Measurements from ENCODE around the gene CACNG8.

CACNG8 gene

GRCh38 chr19:53961523-53962356, 997 bp upstream of the CACNG8 start:
- no peak for DNase-seq (ENCODE audit: low spot score)

- no peak for DNase-seq (ENCODE audit: low spot score)
These were observed 2.4 kb downstream of the CACNG8 start for GRCh38 chr19:53965091-53965490.

- DNase-seq (ENCODE audit: low spot score) = no peak
These were observed 4.2 kb downstream of the CACNG8 start for GRCh38 chr19:53966931-53967330.

- DNase-seq (ENCODE audit: low spot score) = no peak
These were observed 6.6 kb downstream of the CACNG8 start for GRCh38 chr19:53969366-53969765.

GRCh38 chr19:53971673-53972072, 8.9 kb downstream of the CACNG8 start:
- no peak for DNase-seq (ENCODE audit: low spot score)

- peak; percentile 87 for DNase-seq (ENCODE audit: low spot score)
These were observed 14.8 kb downstream of the CACNG8 start for GRCh38 chr19:53977429-53977990.

- DNase-seq (ENCODE audit: low spot score) = peak; percentile 52
These were observed 15.4 kb downstream of the CACNG8 start for GRCh38 chr19:53977991-53978731.

GRCh38 chr19:53978975-53979801, 16.5 kb downstream of the CACNG8 start:
- DNase-seq (ENCODE audit: low spot score) = no peak

GRCh38 chr19:53980539-53981375, 18.0 kb downstream of the CACNG8 start:
- no peak for DNase-seq (ENCODE audit: low spot score)

GRCh38 chr19:53981376-53981951, 18.7 kb downstream of the CACNG8 start:
- DNase-seq (ENCODE audit: low spot score) = no peak

GRCh38 chr19:53982001-53982451, 19.3 kb downstream of the CACNG8 start:
- DNase-seq (ENCODE audit: low spot score) = peak; percentile 35

- peak; percentile 50 for DNase-seq (ENCODE audit: low spot score)
These were observed 19.9 kb downstream of the CACNG8 start for GRCh38 chr19:53982611-53983010.

GRCh38 chr19:53983457-53984289, 20.9 kb downstream of the CACNG8 start:
- DNase-seq (ENCODE audit: low spot score) = no peak

GRCh38 chr19:53985863-53986262, 23.1 kb downstream of the CACNG8 start:
- no peak for DNase-seq (ENCODE audit: low spot score)

- no peak for DNase-seq (ENCODE audit: low spot score)
These were observed 26.2 kb downstream of the CACNG8 start for GRCh38 chr19:53988981-53989380.

GRCh38 chr19:53989600-53990533, 27.1 kb downstream of the CACNG8 start:
- no peak for DNase-seq (ENCODE audit: low spot score)

- DNase-seq (ENCODE audit: low spot score) = peak; percentile 48
These were observed 28.7 kb downstream of the CACNG8 start, which contains the start of gene CACNG6 for GRCh38 chr19:53991224-53992113. TSS of gene CACNG6 (plus strand) at chr19:53991637. CDS start at chr19:53992878, 1,241 bp downstream.

Measured in GM03348 (cell line).